ENCODE data around the gene MYO5B. TPM values are rescaled to one million over a fixed set of nuclear protein-coding genes. Genes with fewer than 3 reads are reported as not detected.

MYO5B gene
- polyA plus RNA-seq, 1 of the 3 experiments (the other 2 are of a cell fraction), result 1.3 TPM

DNA sequence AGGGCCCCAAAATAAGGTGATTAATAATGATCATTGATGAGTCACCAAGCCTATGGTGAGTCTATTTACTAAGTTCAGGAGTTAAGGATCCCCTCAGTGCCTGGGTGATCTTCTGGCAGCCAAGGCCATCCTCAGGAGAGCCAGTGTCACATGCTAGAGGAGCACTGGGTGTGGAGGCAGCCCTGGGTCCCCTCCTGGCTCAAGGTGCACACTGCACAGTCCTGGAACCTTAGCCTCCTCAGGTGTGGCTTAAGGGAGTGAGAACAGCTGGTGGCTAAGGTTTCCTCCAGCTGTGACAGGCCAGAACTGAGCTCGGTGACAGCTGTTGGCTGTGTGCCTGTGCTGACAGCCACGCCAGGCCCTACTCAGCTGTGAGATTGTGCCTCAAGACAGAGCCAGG is 329.5 kb downstream of the MYO5B start:
- CTCF ChIA-PET, result interaction anchor here (0.9 to 15.8 kb wide), 3 partner anchors 9 to 353 kb away, joined by 3 to 254 read pairs (median 3); no protein-coding TSS in a partner anchor

More for the DNA sequence above, 329.5 kb downstream of the MYO5B start:
- Histone ChIP-seq H4K20me1 (ENCODE audit: insufficient read depth) (no peaks in the 10 kb centered on the region), H3K36me3 (replicated peaks in 1 of 2; ENCODE audit: control insufficient read depth in 1 of 2, insufficient read depth in 2 of 2, low read length in 1 of 2) (no peaks in the 10 kb centered on the region), H3K4me3 (ENCODE audit: low read depth in 2 of 2, low read length in 1 of 2) (no peak overlapping the region), H3K79me2 (ENCODE audit: insufficient read depth) (no peaks in the 10 kb centered on the region), H3F3A (replicated peaks; ENCODE audit: insufficient read depth) (no peaks in the 10 kb centered on the region), H3K9me3 (no peaks in the 10 kb centered on the region), H3K27me3 (ENCODE audit: insufficient read depth) (no peaks in the 10 kb centered on the region), H3K4me1 (ENCODE audit: control insufficient read depth in 1 of 2, insufficient read depth in 2 of 2, low read depth in 1 of 2, low read length in 1 of 2) (peaks cover 0 to 5% of the 10 kb centered on the region in 2 experiments; a peak in 1 of 4 replicates), H3K9me2 (no peaks in the 10 kb centered on the region), H3K9ac (no peak overlapping the region), H2AFZ (ENCODE audit: low read depth) (no peak overlapping the region), H3K4me2 (no peak overlapping the region), H3K27ac (ENCODE audit: low read depth in 2 of 2, low read length in 1 of 2) (no peak overlapping the region)
- TF ChIP-seq ELF1 (IDR thresholded peaks at IDR 0.05) (no peak), FOSL2 (IDR thresholded peaks at IDR 0.05; ENCODE audit: borderline replicate concordance, low read depth) (no peak), MXI1 (IDR thresholded peaks at IDR 0.05; ENCODE audit: low read depth, low read length) (no peak), NRF1 (IDR thresholded peaks at IDR 0.05; ENCODE audit: low read depth, low read length) (no peak), RAD21 (IDR thresholded peaks at IDR 0.05; ENCODE audit: low read length) (no peak), NFIC (IDR thresholded peaks at IDR 0.05; ENCODE audit: borderline replicate concordance) (no peak), TAF1 (IDR thresholded peaks at IDR 0.05; ENCODE audit: borderline replicate concordance, low read depth, low read length) (no peak), TCF12 (IDR thresholded peaks at IDR 0.05) (no peak), JUND (IDR thresholded peaks at IDR 0.05) (no peak), FOXJ3 (CRISPR knock-in tag; IDR thresholded peaks at IDR 0.05) (no peak), TEAD4 (IDR thresholded peaks at IDR 0.05; ENCODE audit: borderline replicate concordance, insufficient read depth) (no peak), CHD2 (IDR thresholded peaks at IDR 0.05; ENCODE audit: low read length, partially characterized antibody) (no peak), GABPA (IDR thresholded peaks at IDR 0.05; ENCODE audit: low read depth) (no peak)
- TF ChIP-seq, protein P1, sequence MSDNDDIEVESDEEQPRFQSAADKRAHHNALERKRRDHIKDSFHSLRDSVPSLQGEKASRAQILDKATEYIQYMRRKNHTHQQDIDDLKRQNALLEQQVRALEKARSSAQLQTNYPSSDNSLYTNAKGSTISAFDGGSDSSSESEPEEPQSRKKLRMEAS (IDR thresholded peaks at IDR 0.05; ENCODE audit: low read depth), result no peak
- TF ChIP-seq, protein P2, sequence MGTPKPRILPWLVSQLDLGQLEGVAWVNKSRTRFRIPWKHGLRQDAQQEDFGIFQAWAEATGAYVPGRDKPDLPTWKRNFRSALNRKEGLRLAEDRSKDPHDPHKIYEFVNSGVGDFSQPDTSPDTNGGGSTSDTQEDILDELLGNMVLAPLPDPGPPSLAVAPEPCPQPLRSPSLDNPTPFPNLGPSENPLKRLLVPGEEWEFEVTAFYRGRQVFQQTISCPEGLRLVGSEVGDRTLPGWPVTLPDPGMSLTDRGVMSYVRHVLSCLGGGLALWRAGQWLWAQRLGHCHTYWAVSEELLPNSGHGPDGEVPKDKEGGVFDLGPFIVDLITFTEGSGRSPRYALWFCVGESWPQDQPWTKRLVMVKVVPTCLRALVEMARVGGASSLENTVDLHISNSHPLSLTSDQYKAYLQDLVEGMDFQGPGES (IDR thresholded peaks at IDR 0.05; ENCODE audit: low read depth, low read length), result no peak
- TF ChIP-seq, protein P3, sequence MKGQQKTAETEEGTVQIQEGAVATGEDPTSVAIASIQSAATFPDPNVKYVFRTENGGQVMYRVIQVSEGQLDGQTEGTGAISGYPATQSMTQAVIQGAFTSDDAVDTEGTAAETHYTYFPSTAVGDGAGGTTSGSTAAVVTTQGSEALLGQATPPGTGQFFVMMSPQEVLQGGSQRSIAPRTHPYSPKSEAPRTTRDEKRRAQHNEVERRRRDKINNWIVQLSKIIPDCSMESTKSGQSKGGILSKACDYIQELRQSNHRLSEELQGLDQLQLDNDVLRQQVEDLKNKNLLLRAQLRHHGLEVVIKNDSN (IDR thresholded peaks at IDR 0.05; ENCODE audit: borderline replicate concordance, low read depth), result no peak
- TF ChIP-seq, protein P4, sequence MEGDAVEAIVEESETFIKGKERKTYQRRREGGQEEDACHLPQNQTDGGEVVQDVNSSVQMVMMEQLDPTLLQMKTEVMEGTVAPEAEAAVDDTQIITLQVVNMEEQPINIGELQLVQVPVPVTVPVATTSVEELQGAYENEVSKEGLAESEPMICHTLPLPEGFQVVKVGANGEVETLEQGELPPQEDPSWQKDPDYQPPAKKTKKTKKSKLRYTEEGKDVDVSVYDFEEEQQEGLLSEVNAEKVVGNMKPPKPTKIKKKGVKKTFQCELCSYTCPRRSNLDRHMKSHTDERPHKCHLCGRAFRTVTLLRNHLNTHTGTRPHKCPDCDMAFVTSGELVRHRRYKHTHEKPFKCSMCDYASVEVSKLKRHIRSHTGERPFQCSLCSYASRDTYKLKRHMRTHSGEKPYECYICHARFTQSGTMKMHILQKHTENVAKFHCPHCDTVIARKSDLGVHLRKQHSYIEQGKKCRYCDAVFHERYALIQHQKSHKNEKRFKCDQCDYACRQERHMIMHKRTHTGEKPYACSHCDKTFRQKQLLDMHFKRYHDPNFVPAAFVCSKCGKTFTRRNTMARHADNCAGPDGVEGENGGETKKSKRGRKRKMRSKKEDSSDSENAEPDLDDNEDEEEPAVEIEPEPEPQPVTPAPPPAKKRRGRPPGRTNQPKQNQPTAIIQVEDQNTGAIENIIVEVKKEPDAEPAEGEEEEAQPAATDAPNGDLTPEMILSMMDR (IDR thresholded peaks at IDR 0.05), result no peak
- TF ChIP-seq, protein P5, sequence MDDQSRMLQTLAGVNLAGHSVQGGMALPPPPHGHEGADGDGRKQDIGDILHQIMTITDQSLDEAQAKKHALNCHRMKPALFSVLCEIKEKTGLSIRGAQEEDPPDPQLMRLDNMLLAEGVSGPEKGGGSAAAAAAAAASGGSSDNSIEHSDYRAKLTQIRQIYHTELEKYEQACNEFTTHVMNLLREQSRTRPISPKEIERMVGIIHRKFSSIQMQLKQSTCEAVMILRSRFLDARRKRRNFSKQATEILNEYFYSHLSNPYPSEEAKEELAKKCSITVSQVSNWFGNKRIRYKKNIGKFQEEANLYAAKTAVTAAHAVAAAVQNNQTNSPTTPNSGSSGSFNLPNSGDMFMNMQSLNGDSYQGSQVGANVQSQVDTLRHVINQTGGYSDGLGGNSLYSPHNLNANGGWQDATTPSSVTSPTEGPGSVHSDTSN (IDR thresholded peaks at IDR 0.05), result no peak
- TF ChIP-seq, protein P6, sequence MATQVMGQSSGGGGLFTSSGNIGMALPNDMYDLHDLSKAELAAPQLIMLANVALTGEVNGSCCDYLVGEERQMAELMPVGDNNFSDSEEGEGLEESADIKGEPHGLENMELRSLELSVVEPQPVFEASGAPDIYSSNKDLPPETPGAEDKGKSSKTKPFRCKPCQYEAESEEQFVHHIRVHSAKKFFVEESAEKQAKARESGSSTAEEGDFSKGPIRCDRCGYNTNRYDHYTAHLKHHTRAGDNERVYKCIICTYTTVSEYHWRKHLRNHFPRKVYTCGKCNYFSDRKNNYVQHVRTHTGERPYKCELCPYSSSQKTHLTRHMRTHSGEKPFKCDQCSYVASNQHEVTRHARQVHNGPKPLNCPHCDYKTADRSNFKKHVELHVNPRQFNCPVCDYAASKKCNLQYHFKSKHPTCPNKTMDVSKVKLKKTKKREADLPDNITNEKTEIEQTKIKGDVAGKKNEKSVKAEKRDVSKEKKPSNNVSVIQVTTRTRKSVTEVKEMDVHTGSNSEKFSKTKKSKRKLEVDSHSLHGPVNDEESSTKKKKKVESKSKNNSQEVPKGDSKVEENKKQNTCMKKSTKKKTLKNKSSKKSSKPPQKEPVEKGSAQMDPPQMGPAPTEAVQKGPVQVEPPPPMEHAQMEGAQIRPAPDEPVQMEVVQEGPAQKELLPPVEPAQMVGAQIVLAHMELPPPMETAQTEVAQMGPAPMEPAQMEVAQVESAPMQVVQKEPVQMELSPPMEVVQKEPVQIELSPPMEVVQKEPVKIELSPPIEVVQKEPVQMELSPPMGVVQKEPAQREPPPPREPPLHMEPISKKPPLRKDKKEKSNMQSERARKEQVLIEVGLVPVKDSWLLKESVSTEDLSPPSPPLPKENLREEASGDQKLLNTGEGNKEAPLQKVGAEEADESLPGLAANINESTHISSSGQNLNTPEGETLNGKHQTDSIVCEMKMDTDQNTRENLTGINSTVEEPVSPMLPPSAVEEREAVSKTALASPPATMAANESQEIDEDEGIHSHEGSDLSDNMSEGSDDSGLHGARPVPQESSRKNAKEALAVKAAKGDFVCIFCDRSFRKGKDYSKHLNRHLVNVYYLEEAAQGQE (IDR thresholded peaks at IDR 0.05; ENCODE audit: low read depth, low read length), result no peak
- TF ChIP-seq, protein P7, sequence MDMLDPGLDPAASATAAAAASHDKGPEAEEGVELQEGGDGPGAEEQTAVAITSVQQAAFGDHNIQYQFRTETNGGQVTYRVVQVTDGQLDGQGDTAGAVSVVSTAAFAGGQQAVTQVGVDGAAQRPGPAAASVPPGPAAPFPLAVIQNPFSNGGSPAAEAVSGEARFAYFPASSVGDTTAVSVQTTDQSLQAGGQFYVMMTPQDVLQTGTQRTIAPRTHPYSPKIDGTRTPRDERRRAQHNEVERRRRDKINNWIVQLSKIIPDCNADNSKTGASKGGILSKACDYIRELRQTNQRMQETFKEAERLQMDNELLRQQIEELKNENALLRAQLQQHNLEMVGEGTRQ (IDR thresholded peaks at IDR 0.05; ENCODE audit: borderline replicate concordance, low read depth, low read length), result no peak
- WGBS (ENCODE audit: low lambda C conversion rate), result 43% methylated on average over 1 of the region's 2 CpGs
- POLR2A ChIA-PET, result no interaction called here
- DNase-seq, result no peak

Data from SK-N-SH (cell line).